Measurements from ENCODE around the gene TNRC6C. TPM values are rescaled to one million over a fixed set of nuclear protein-coding genes. Genes with fewer than 3 reads are reported as not detected.
"Not testable (repeated sequence)": the region's sequence is repeated elsewhere in the genome, so short reads cannot be mapped to it uniquely, and the experiment has no call there.

TNRC6C gene
- polyA plus RNA-seq, 1 donor, result 17.1 TPM

DNA sequence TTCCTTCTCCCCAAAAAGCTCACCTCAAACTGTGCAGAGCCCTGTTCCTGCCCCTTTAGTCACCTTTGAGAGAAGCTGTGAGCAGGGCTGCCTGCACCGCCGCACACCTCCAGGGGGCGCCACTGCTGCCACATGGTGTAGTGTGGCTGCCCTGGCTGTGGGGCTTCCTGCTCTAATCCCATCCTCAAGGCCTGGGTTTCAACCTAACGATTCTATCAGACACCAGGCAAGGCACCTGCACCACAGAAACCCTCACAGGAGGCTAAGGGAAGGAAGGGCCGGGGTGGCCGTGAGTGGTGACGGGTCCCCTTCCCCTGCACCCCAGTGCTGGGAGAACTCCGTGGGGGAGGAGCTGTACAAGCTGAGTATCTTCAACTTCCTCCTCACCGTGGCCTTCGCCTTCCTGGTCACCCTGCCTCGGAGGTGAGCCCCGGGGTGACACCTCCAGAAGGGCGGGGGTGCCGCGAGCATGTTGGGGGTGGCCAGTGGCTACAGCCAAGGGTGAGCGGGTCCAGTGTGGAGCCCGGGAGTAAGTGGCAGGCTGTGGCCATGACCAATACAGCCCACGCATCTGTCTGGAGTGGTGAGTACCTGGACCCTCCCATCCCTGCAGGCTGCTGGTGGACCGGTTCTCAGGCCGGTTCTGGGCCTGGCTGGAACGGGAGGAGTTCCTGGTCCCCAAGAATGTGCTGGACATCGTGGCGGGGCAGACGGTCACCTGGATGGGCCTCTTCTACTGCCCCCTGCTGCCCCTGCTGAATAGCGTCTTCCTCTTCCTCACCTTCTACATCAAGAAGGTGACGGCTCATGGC lies 179.1 kb downstream of the TNRC6C start:
- DNase-seq, result no peak

DNA sequence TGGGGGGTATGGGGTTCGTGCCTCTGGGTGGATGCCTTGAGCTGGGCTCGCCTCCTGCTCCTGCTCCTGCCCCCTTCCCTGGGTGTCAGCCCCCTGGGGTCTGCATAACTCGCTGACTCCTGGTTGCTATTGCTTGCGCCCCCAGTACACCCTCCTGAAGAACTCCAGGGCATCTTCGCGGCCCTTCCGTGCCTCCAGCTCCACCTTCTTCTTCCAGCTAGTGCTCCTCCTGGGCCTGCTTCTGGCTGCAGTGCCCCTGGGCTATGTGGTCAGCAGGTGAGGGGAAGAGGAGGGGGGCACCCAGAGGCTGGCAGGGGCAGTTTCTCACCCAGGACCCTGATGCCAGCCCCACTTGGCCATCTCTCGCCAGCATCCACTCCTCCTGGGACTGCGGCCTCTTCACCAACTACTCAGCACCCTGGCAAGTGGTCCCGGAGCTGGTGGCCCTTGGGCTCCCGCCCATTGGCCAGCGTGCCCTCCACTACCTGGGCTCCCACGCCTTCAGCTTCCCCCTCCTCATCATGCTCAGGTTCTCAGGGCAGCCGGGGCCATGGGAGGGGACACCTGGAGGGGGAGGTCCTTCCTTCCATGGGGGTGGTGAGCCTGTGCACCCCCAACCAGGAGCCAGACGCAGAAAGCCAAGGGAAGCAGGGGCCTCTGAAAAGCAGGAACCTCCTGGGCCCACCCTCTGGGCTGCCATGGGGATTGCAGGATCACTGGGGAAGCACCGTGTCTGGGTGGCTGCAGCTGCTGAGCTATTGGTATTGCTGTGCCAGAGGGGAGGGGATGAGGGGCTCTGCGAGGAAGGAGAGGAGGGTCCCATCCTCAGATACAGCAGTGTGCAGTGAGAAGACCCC lies 179.9 kb downstream of the TNRC6C start:
- DNase-seq, result no peak

DNA sequence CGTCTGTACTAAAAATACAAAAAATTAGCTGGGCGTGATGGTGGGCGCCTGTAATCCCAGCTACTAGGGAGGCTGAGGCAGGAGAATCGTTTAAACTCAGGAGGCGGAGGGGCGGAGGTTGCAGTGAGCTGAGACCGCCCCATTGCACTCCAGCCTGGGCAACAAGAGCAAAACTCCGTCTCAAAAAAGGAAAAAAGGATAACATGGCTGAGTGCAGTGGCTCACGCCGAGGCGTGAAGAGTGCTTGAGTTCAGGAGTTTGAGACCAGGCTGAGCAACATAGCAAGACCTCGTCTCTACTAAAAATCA lies 181.3 kb downstream of the TNRC6C start:
- not testable (repeated sequence) for DNase-seq

DNA sequence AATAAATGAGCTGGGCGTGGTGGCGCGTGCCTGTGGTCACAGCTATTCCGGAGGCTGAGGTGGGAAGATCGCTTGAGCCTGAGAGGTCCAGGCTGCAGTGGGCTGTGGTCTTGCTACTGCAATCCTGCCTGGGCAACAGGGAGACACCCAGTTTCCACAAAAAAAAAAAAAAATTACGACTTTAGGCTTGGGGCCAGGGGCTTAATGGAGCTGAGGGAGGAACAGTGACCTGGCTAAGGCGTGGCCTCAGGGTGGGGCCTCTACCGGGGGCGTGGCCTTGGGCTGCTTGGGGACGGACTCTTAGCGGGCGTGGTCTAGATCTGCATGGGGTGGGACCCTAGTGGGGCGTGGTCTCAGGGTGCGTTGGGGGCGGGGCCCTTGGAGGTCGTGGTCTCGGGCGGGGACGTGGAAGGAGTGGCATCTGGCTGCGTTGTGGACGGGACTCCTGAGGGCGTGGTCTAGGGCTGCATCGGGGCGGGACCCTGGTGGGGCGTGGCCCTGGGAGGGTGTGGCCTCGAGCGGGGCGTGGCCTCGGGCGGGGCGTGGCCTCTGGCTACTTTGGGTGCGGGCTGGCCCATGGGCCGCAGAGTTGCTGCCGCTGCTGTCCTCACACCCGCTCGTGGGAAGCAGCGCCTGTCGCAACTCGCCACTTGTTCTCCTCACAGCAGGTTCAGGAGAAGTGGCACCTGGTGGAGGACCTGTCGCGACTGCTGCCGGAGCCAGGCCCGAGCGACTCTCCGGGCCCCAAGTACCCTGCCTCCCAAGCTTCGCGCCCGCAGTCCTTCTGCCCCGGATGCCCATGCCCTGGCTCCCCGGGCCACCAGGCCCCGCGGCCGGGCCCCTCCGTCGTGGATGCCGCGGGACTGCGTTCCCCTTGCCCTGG lies 181.9 kb downstream of the TNRC6C start:
- DNase-seq, result no peak

DNA sequence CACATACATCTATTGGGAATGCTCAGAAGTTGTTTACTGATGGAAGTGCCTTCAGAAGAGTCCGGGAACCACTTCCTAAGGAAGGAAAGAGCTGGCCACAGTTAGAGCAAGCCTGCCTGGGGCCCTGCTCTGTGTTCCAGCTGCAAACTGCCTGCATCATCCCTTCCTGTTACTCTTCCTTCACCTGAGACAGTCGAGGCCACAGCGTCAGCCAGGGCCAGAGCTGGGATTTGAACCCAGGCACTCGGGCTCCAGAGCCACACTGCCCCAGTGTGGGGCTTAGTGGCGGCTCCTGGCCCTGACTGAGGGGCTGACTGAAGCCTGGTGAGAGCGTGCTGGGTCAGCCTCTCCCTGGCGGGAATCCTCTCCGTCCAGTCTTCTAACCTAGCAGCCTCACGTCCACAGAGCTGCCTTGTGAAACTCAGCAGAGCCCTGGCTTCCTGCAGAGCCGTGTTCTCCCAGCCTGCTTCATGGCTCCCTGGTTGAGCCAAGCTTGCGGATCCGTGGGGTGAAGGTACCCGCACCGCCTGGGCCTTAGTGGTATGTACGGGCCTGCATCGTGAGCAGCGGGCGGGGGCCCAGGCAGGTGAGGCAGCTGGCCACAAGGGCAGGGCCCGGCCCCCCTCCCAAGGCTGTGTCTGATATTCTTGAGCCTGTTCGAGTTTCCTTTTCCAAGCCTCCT lies 183.1 kb downstream of the TNRC6C start:
- DNase-seq, result no peak

DNA sequence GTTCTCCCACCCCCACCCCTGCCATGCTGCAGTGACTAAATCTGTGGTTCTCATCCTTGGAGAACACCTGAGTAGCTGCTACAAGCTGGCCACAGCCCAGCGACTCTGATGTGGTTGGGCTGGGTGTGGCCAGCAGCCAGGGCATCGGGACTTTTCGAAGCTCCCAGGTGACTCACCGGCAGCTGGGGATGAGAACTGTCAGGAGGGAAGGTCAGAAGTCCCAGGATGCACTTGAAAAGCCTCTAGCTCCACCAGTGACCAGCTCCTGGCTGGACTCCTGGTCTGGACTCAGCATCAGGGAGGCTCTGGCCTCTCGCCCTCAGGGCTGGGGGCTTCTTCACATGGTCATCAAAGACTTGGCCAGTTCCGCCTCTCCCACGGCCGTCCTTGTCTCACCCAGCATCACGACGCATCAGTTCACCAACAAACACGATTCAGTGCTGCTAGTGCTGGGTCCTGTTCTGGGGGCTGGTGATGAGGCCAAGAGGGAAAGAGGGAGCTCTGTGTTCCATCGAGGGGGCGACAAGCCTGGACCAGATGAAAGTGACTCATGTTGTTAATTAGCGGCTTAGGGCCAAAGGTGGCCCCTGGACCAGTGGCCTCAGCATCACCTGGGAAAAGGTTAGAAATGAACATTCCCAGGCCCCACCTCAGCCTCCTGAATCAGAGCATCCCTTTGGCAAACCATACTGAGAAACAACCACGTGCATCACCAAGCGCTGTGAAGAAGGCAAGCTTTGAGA lies 183.8 kb downstream of the TNRC6C start:
- no peak for DNase-seq

DNA sequence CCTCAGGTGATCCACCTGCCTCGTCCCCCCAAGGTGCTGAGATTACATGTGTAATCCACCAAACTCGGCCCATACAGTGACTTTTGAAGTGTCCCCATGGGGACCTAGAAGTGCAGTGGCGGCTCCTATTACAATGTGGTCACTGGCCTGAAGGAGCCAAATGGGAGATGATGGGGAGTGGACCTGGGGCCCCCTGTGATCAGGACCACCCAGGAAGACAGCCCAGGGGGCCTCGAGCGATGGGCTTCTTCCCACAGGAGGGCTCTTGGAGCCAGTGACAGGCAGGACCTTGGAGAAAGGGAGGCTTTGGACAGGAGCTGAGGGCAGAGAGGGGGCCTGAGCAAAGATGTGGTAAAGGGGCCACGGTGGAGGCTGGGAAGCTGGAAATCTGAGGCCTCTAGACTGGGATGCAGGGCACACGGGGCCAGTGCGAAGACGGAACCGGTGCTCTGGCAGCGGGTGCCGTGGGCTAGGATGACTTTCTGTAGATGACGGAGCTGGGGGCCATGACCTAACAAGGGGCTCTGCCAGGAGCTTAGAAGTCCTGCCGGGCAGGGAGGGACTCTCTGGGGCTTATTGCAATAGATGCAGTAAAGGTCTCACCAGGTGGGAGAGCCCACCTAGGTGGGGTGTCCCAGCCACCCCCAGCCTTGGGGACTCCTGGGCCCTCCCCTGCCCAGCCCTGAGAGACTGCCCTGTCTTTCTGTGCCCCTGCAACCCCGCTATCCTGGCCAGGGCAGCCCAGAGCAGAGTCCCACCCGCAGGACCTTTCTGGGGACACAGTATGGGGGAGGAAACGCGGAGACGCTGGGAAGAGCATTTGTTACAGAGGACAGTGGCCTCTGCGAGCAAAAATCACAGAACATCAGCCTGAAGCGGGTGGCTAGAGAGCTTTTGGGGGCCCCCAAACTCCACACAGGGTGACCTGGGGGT lies 185.0 kb downstream of the TNRC6C start:
- no peak for DNase-seq

DNA sequence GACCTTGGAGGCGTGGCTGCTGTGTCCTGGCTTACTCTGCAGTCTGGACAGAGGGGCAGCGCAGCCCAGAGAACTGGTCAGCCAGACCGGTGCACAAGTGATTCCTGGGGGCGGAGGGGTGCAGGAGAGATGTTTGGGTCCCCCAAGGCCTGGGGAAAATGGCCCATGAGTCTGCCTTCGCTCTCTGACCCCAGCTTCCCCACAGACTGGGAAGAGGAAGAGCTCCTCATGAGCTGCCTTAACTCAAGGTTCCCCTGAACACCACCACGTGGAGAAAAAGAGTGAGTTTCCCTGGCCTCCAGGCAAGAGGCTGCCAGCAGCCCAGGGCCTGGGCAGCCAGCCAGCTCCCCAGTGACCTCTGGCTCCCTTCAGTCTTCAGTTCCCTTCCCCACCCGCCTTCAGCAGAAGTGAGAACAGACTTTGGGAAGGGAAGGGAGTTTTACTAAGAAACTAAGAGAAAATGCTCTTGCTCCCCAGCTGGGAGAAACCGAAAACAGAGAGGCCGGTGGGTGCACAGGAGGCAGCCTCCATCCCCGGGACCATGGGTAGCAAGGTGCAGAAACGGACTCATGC lies 185.7 kb downstream of the TNRC6C start:
- peak; percentile 81 for DNase-seq

DNA sequence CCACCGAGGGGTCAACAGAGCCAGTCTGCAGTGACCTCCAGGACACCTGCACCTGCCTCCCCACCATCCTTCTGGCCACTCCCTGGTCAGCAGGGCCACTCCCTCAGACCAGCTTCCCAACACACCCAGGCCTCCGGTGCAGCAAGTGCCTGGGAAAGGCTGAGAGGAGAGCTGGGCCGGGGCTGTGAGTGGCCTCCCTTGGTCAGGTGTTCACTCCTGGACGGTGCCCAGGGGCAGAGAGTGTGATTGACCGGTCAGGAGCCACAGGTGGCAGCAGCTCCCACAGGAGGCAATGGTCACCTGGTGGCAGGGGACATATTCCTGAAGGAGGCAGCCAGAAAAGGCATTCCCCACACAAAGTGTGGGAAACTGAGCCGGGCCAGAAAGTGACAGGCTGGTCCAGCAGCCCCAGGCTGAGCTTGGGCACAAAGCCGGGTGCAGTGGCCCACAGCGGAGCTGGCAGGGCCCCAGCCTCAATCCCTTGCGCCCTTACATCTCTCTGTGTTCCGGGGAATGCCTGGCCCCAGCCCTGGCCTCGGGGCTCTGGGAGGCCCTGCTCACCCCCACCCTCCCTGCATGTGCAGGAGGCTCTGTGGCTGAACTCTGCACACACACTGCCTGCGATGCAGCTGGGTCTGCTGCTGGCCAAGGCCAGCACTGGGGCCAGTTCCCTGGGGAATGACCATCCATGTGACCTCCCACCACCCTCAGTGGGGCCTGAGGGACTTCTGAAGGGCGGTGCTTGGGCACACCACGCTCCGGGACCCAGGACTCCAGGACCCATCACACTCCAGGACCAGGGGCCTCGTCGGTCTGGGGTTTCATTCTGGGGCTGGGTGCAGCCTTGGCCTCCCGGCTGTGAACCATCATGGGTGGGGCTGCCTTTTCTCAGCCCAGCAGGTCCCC lies 186.5 kb downstream of the TNRC6C start:
- no peak for DNase-seq

DNA sequence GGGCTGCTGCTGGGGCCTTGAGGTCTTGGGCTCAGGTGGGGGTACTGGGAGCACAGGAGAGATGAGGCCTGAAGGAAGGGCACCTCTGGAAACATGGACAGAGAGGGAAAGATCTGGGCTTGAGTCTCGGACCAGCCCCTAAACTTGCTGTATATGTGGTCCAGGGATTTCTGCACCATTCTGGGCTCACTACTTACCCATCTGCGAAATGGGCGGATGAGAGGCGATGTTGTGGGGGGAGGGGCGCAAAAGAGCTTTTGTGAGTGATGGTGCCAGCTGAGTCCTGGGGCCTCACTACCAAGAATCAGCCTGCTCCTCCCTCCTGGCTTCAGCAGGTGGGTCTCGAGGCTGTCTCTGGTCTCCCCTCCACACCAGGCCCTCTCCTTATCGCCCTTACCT lies 188.0 kb downstream of the TNRC6C start:
- DNase-seq, result no peak

DNA sequence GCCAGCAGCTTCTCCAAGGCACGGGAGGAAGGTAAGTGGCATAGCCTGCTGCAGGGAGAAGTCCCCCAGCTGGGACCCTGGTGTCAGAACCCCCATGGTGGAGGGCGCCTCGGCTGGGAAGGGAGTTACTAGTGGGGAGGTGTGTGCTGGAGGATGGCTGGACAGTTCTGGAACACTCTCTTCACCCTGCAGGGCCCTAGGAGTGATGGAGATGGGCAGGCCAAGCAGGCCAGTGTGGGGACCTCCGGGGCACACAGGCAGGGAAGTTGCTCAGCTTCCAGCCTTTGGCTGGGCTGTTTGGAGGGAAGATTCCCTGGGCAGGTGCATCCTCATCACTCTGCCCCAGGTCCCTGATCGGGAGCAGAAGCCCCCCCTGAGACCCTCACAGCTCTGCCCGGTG lies 188.4 kb downstream of the TNRC6C start:
- DNase-seq, result no peak

DNA sequence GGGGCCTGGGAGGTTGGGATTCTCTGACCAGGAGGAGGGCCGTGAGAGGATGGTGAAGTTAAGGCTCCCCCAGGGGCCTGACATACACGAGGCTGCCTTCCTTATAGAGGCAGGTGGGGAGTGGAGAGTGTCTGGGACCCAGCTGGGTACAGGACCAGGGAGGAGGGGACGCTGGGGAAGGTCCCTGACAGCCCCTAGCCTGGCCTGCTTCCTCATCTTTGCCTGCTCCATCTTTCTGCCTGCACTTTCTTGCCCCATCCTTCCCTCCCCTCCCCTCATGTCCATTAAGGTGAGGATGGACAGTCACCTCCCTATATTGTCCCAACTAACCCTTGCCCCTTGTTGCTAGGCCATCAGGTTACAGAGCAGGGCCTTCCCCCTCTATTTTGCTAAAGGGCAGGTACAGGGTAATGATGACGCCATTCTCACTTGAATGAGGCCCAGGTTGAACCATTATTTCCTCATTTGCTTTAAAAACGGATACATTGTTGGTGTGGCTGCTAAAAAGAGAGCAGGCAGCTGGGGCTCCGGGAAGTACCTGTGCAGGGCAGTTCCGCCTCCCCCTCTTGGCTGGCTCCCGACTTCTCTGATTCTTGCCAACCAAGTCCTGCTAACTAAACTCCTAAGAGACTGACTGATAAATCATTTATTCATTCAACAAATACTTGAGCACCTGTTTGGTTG lies 189.0 kb downstream of the TNRC6C start:
- no peak for DNase-seq

DNA sequence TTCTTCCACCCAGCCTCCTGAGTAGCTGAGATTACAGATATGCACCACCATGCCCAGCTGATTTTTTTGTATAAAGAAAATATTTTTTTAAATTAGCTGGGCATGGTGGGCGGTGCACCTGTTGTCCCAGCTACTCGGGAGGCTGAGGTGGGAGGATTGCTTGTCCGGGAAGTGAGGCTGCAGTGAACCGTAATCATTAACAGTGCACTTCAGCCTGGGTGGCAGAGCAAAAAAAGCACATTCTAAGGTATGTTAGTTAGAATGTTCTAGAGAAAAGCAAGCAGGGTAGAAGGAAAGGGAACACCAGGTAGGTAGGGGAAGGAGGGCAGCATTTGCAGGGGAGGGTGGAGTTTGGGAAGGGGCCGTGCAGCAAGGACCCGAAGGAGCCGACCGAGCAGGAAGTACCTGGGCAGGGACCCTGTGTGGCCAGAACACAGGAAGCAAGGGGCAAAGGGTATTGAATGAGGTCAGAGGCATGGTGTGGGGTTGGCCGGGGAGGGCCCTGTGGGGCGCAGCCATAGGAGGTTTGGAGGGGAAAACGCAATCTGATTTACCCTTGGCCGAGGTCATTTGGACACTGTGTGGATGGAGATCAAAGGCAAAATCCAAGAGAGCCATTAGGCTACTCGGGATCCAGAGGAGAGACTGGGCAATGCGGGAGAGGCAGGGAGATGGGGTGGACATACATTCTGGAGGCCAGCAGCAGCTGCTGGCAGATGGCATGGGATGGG lies 189.9 kb downstream of the TNRC6C start:
- DNase-seq, result no peak

DNA sequence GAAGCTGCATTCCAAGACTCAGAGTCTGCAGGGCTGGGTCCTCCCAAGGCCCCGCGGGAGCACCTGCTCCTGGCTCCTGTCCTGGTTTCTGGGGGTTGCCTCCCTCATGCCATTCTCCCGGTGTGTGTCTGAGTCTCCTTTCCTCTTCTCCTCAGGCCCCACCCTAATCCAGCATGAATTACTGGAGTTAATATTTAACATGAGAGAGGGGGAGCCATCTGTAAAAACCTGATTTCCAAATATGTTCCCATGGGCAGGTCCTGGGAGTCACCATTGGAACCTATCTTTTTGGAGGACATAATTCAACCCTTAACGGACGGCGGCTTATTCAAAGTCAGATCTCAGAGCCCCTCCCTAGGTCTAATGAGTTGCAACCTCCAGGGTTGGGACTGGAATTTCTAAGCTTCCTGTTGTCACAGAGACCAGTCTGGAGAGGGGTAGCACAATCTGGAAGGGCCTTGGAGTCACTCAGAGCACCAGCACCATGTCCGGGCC lies 193.1 kb downstream of the TNRC6C start:
- no peak for DNase-seq

DNA sequence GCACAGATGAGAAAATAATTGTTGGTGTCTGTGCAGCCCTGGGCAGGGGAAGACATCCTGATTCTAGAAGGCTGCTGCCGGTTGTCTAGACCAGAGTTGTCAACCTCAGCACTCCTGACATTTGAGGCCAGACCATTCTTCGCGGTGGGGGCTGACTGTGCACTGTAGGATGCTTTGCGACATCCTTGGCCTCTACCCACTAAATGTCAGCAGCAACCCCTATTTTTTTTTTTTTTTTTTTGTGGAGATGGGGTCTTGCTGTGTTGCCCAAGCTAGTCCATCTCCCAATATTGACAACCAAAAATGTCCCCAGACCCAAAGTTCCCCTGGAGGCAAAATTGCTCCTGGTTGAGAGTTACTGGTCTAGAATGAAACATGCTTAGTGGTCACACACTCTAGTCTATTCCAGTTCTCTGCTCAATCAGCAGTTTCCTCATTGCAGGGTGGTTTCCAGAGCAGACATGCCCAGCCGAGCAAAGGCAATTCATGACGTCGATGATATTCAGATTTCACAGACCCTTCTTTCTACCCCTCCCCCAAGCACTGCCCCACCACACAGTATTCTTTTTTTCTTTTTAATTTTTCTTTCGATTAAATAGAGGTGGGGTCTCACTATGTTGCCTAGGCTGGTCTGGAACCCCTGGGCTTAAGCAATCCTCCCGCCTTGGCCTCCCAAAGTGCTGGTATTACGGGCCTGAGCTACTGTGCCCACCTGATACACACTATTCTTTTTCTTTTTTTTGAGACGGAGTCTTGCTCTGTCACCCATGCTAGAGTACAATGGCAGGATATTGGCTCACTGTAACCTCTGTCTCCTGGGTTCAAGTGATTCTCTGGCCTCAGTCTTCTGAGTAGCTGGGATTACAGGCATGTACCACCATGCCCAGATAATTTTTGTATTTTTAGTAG lies 196.7 kb downstream of the TNRC6C start:
- DNase-seq, result no peak

Measured in left kidney (tissue), 2 donors.